ENCODE results near the gene ECE1.

DNA sequence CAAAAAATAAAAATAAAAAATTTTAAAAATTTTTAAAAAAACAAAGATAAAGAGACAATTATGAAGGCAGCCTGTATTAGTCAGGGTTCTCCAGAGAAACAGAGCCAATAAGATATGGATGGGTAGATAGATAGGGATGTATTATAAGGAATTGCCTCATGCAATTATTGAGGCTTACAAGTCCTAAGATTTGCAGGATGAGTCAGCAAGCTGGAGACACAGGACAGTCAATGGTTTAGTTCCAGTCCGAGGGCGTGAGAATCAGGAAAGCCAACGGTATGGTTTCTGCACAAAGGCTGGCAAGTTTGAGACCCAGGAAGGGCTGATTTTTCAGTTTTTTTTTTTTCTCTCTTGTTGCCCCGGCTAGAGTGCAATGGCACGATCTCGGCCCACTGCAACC, 89.5 kb downstream of the ECE1 start:
- TF ChIP-seq RAD21 (IDR thresholded peaks at IDR 0.05; ENCODE audit: low read depth) (no peak), EP300 (IDR thresholded peaks at IDR 0.05; ENCODE audit: borderline replicate concordance) (no peak), TEAD4 (IDR thresholded peaks at IDR 0.05) (no peak), TCF12 (IDR thresholded peaks at IDR 0.05; ENCODE audit: low read depth) (no peak), YY1 (IDR thresholded peaks at IDR 0.05; ENCODE audit: low read depth) (no peak), CEBPB (IDR thresholded peaks at IDR 0.05) (no peak), REST (IDR thresholded peaks at IDR 0.05; ENCODE audit: low read depth) (no peak), EGR1 (IDR thresholded peaks at IDR 0.05) (no peak), FOXM1 (IDR thresholded peaks at IDR 0.05; ENCODE audit: borderline replicate concordance, low read depth) (no peak), ZBTB7A (IDR thresholded peaks at IDR 0.05; ENCODE audit: low read depth) (no peak), MAX (IDR thresholded peaks at IDR 0.05) (no peak)
